Esophagus squamous epithelium (tissue), 5 donors: ENCODE measurements around the gene ZNF543. TPM values are rescaled to one million over a fixed set of nuclear protein-coding genes. Genes with fewer than 3 reads are reported as not detected.
A peak's percentile ranks its signal among the peaks of the same experiment; 100 is the strongest.

Experiments used
- DNase-seq: peaks from one replicate; lab custom pipeline; 2025; lab: John Stamatoyannopoulos, UW
- H3K27ac ChIP-seq, 4 donors: fragments of 200-600 bp; sonication (generic); one replicate each; pipeline ENCODE4 v1.5.1; 2016 to 2019; ENCODE audit warnings: mild to moderate bottlenecking in 1 of 4
- H3K27me3 ChIP-seq, 4 donors: fragments of 200-600 bp; sonication (generic); 1 replicate in 3 of 4; 2 replicates in 1 of 4; pipeline versions ENCODE4 v1.5.1 to v1.6.0; 2017 to 2021; ENCODE audit warnings: antibody characterized with exemption in 1 of 4
- H3K36me3 ChIP-seq, 3 donors: fragments of 200-600 bp; sonication (generic); one replicate each; pipeline ENCODE4 v1.5.1; 2016 to 2019
- H3K4me1 ChIP-seq, 3 donors: fragments of 200-600 bp; sonication (generic); one replicate each; pipeline ENCODE4 v1.5.1; 2017 to 2019
- H3K4me3 ChIP-seq, 4 donors: fragments of 200-600 bp; sonication (generic); 1 replicate in 3 of 4; 2 replicates in 1 of 4; pipeline ENCODE4 v1.5.1; 2016 to 2019; ENCODE audit warnings: mild to moderate bottlenecking in 2 of 4, moderate library complexity in 1 of 4
- H3K9me3 ChIP-seq, 3 donors: fragments of 200-600 bp; sonication (generic); one replicate each; pipeline ENCODE4 v1.5.1; 2016 to 2019
- POLR2A ChIP-seq, 4 donors: fragments of 450-650 bp; IDR thresholded peaks; one replicate each; pipeline ENCODE4 v1.6.1; 2017; ENCODE audit warnings: antibody characterized with exemption in 4 of 4, mild to moderate bottlenecking in 4 of 4, moderate library complexity in 3 of 4
- WGBS, 2 donors: methylation state at CpG; one replicate each; pipeline ENCODE4 v1.1.5; 2018; 5-methylcytosine and 5-hydroxymethylcytosine counted together
- intact Hi-C: fragments of 100-400 bp; cut with DNase I; formaldehyde crosslinking; loops from one replicate; pipeline ENCODE4 v1.15.0; 2022
- total RNA-seq, 4 donors: library from RNA; depleted of rRNA; stranded (reverse); fragments of >200 nt; gene quantifications; one replicate each; pipeline ENCODE4 v1.1.0, GENCODE V29; 2016
- TF ChIP-seq, protein P1 (sequence below), 6 experiments: fragments of 450-650 bp in 4 of 6; fragments of 200-600 bp in 2 of 6; sonication (generic) in 2 of 6; IDR thresholded peaks; one replicate each; pipeline ENCODE4 v1.5.1; 2016 to 2019; ENCODE audit warnings: antibody characterized with exemption in 6 of 6, mild to moderate bottlenecking in 4 of 6, moderate library complexity in 4 of 6
- donor health status: DM: yes; HTN: yes; CAD: no.

The ZNF543 gene
- total RNA-seq, 4 donors from 2014 or later, result 4.7 to 10.1 (median 8.4) TPM

DNA sequence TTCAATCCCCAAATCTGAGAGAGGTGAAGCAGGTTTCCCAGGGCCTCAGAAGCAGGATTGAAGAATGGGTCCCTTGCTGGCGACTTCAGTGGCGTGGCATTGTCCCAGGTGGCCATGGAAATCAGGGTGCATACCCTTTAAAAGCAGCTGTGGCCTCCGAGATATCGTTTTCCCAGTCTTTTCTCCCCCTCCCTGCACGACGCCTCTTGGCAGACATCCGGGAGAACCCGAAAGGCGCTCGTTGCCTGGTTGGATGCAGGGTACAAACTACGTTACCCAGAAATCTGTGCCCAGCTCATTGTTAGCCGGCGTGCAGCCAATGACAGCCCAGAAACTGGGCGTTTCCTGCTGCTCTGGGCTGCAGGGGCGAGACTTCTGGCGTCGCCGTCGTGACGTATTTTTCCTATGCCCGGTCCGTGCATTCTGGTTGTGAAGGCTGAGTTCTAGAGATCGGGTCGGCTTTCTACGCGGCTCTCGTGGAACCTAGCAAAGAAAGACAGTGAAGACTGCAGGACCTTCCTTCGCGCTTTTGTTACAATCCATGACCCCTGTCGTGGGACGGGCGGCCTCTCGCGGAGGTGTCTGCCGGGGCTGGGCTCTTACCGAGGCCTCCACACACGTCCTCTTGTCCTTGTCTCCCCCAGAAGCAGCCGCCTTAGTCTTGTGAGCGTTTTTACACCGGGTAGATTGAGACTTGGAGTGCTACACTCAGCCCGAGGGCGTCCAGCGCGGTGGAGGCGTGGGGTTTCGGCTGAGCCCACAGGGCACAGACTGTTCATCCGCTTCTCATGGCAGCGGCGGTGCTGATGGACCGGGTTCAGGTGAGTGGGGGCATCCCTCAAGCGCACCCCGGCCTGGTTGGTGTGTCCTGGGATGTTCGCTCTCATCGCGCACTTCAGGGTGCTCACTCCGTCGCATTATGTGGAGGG, 30.9 kb downstream of the ZNF543 start, which contains the start of gene ZNF304:
Gene ZNF304 (plus strand): TSS at position 395 of the 929 bp plus-strand sequence. CDS start 394 bp downstream, at position 789.
- Histone ChIP-seq H3K4me3 (peak within 1 kb of the TSS; percentile 62 to 93 (median 92)), H3K36me3 (peaks cover 12 to 37% (median 20%) of the 10 kb centered on the region in 3 donors), H3K4me1 (peaks cover 5 to 28% (median 13%) of the 10 kb centered on the region in 3 donors), H3K9me3 (peaks cover 0 to 21% (median 0%) of the 10 kb centered on the region in 3 donors), H3K27ac (peak within 1 kb of the TSS; percentile 76 to 91 (median 86)), H3K27me3 (no peaks in the 10 kb centered on the region)
- 2% methylated on average over 19 to 21 of the region's 57 CpGs for WGBS, 2 donors
- TF ChIP-seq, protein P1, sequence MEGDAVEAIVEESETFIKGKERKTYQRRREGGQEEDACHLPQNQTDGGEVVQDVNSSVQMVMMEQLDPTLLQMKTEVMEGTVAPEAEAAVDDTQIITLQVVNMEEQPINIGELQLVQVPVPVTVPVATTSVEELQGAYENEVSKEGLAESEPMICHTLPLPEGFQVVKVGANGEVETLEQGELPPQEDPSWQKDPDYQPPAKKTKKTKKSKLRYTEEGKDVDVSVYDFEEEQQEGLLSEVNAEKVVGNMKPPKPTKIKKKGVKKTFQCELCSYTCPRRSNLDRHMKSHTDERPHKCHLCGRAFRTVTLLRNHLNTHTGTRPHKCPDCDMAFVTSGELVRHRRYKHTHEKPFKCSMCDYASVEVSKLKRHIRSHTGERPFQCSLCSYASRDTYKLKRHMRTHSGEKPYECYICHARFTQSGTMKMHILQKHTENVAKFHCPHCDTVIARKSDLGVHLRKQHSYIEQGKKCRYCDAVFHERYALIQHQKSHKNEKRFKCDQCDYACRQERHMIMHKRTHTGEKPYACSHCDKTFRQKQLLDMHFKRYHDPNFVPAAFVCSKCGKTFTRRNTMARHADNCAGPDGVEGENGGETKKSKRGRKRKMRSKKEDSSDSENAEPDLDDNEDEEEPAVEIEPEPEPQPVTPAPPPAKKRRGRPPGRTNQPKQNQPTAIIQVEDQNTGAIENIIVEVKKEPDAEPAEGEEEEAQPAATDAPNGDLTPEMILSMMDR (IDR thresholded peaks at IDR 0.05), result peak in 1 of 6 experiments; percentile 19
- TF ChIP-seq POLR2A (IDR thresholded peaks at IDR 0.05), result peak in 2 of 4 donors; percentile 28 to 42
- DNase-seq, result peak; percentile 43
- intact Hi-C loops, result no loop called here

DNA sequence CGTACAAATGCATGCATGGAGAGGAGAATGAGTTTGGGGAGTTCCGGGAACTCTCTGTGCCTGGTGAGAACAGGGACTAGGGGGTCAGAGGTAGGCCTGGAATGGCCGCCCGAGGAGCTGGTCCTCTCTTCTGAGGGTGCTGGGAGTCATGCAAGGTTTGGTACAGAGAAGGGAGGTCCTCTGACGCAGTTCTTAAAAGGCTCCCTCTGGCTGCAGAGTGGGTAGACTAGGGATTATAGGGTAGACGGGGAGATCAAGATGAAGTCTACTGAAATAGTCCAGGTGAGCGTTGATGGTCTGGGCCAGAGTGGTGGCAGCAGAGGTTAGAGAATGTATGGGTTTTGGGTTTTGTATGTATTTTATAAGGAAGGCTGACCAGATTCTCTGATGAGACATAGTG, 31.6 kb downstream of the ZNF543 start:
- Histone ChIP-seq H3K27ac (peak overlapping the region; percentile 76 to 91 (median 86)), H3K4me3 (peak overlapping the region; percentile 62 to 93 (median 92)), H3K4me1 (peaks cover 5 to 28% (median 13%) of the 10 kb centered on the region in 3 donors), H3K36me3 (peaks cover 16 to 45% (median 27%) of the 10 kb centered on the region in 3 donors), H3K27me3 (no peaks in the 10 kb centered on the region), H3K9me3 (peaks cover 0 to 29% (median 3%) of the 10 kb centered on the region in 3 donors)
- WGBS, 2 donors, result 21 to 25% methylated on average over 6 to 7 of the region's 7 CpGs
- intact Hi-C loops, result no loop called here
- TF ChIP-seq, protein P1 (IDR thresholded peaks at IDR 0.05), result peak in 1 of 6 experiments; percentile 10
- no peak for TF ChIP-seq POLR2A (IDR thresholded peaks at IDR 0.05)
- no peak for DNase-seq

DNA sequence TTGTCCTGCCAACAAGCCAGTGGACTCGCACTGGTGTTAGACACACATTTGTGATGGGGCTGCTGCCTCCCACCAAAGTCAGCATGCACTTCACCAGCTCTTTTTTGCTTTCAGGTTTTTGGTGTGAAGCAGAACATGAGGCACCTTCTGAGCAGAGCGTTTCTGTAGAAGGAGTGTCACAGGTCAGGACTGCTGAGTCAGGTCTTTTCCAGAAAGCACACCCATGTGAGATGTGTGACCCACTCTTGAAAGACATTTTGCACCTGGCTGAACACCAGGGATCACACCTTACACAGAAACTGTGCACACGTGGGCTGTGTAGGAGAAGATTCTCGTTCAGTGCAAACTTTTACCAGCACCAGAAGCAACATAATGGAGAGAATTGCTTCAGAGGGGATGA, 35.6 kb downstream of the ZNF543 start:
- intact Hi-C loops, result no loop called here
- Histone ChIP-seq H3K4me1 (peaks cover 5 to 28% (median 13%) of the 10 kb centered on the region in 3 donors), H3K9me3 (peaks cover 0 to 44% (median 13%) of the 10 kb centered on the region in 3 donors), H3K27me3 (no peaks in the 10 kb centered on the region), H3K36me3 (peaks cover 16 to 69% (median 33%) of the 10 kb centered on the region in 3 donors), H3K4me3 (no peak overlapping the region), H3K27ac (no peak overlapping the region)
- TF ChIP-seq, protein P1 (IDR thresholded peaks at IDR 0.05), result no peak
- TF ChIP-seq POLR2A (IDR thresholded peaks at IDR 0.05), result no peak
- WGBS, 2 donors, result 90 to 92% methylated on average over 4 of the region's 4 CpGs
- DNase-seq, result no peak

DNA sequence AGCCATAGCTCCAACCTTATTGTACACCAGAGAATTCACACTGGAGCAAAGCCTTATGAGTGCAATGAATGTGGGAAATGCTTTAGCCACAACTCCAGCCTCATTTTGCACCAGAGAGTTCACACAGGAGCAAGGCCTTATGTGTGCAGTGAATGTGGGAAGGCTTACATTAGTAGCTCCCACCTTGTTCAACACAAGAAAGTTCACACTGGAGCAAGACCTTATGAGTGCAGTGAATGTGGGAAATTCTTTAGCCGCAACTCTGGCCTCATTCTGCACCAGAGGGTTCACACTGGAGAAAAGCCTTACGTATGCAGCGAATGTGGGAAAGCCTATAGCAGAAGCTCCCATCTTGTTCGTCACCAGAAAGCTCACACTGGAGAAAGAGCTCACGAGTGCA, 37.1 kb downstream of the ZNF543 start:
- TF ChIP-seq, protein P1 (IDR thresholded peaks at IDR 0.05), result no peak
- TF ChIP-seq POLR2A (IDR thresholded peaks at IDR 0.05), result no peak
- 97 to 100% methylated on average over 5 of the region's 5 CpGs for WGBS, 2 donors
- intact Hi-C loops, result no loop called here
- Histone ChIP-seq H3K4me3 (no peak overlapping the region), H3K36me3 (peaks cover 16 to 69% (median 33%) of the 10 kb centered on the region in 3 donors), H3K27me3 (no peaks in the 10 kb centered on the region), H3K27ac (no peak overlapping the region), H3K4me1 (peaks cover 2 to 23% (median 6%) of the 10 kb centered on the region in 3 donors), H3K9me3 (peaks cover 0 to 44% (median 13%) of the 10 kb centered on the region in 3 donors)
- no peak for DNase-seq

DNA sequence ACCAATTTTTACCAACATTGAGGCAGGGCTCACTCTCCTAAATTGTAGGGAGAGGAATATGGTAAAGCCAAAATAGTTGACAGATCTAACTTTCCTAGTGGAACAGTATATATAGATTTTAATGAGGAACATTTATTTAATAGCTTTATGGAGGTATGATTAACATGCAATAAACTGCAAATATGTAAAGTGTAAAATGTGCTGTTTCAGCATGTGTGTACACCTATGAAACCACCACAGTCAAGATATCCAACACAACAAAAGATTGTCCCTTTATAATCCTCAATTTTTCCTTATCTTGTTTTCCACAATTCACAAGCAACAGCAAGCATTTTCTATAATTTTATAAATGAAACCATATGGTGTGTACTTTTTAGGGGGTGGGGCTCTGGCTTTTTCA, 39.0 kb downstream of the ZNF543 start:
- peaks cover 0 to 40% (median 13%) of the 10 kb centered on the region in 3 donors for H3K9me3 ChIP-seq
- H3K27ac ChIP-seq, result no peak overlapping the region
- peaks cover 12 to 50% (median 31%) of the 10 kb centered on the region in 3 donors for H3K36me3 ChIP-seq
- TF ChIP-seq, protein P1 (IDR thresholded peaks at IDR 0.05), result no peak
- TF ChIP-seq POLR2A (IDR thresholded peaks at IDR 0.05), result no peak
- no peak for DNase-seq
- intact Hi-C loops, result no loop called here
- H3K4me1 ChIP-seq, result peaks cover 4 to 22% (median 5%) of the 10 kb centered on the region in 3 donors
- H3K27me3 ChIP-seq, result no peaks in the 10 kb centered on the region
- no peak overlapping the region for H3K4me3 ChIP-seq
